Osteoblast (primary cell): ENCODE results near the gene GIMAP1. TPM values are rescaled to one million over a fixed set of nuclear protein-coding genes. Genes with fewer than 3 reads are reported as not detected.

Experiments
- DNase-seq: peaks from one replicate; pipeline ENCODE4 v3.0.0; 2011; ENCODE audit warnings: low spot score, mixed read lengths; ENCODE audit not compliant: insufficient read length; ENCODE audit errors: missing footprints
- H2AFZ ChIP-seq: 2 replicates; pipeline ENCODE4 v1.6.0; 2011; ENCODE audit warnings: mild to moderate bottlenecking, low read length
- H3K27ac ChIP-seq: 2 replicates; pipeline ENCODE4 v1.5.1; 2011; ENCODE audit warnings: mild to moderate bottlenecking, low read depth, low read length, moderate library complexity
- H3K27me3 ChIP-seq: 2 replicates; pipeline ENCODE4 v1.6.0; 2012; ENCODE audit warnings: mild to moderate bottlenecking, control low read depth, inconsistent platforms, low read length, moderate library complexity; ENCODE audit not compliant: insufficient read depth
- H3K36me3 ChIP-seq: 2 replicates; pipeline ENCODE4 v1.5.1; 2011; ENCODE audit warnings: mild to moderate bottlenecking, low read length, control low read depth, moderate library complexity; ENCODE audit not compliant: insufficient read depth
- H3K4me1 ChIP-seq: 2 replicates; pipeline ENCODE4 v1.5.1; 2011; ENCODE audit warnings: mild to moderate bottlenecking, low read length, control low read depth, moderate library complexity; ENCODE audit not compliant: insufficient read depth
- H3K4me2 ChIP-seq: 2 replicates; pipeline ENCODE4 v1.6.0; 2011; ENCODE audit warnings: mild to moderate bottlenecking, low read length; ENCODE audit not compliant: insufficient read depth
- H3K4me3 ChIP-seq: fragments of 200-600 bp; sonication (generic); 3 replicates; pipeline ENCODE4 v1.5.1; 2012; ENCODE audit warnings: mild to moderate bottlenecking, low read length, inconsistent platforms; ENCODE audit not compliant: insufficient read depth
- H3K79me2 ChIP-seq: 2 replicates; pipeline ENCODE4 v1.6.0; 2012; ENCODE audit warnings: mild to moderate bottlenecking, low read length, control low read depth, inconsistent platforms; ENCODE audit not compliant: insufficient read depth
- H3K9me3 ChIP-seq: 2 replicates; pipeline ENCODE4 v1.5.1; 2011; ENCODE audit warnings: low read depth, low read length, control low read depth
- H4K20me1 ChIP-seq: 2 replicates; pipeline ENCODE4 v1.6.0; 2012; ENCODE audit warnings: mild to moderate bottlenecking, low read length, control low read depth; ENCODE audit not compliant: insufficient read depth
- CTCF ChIP-seq: IDR thresholded peaks from 2 replicates; pipeline ENCODE4 v1.5.1; 2011; ENCODE audit warnings: mild to moderate bottlenecking, low read depth, low read length, moderate library complexity; ENCODE audit errors: extremely low read depth
- total RNA-seq: library from RNA; depleted of rRNA; stranded (reverse); fragments of >200 nt; gene quantifications from 2 replicates; pipeline ENCODE4 v1.2.3, GENCODE V29; 2012

The GIMAP1 gene
- total RNA-seq, 1 donor: not detected

- no peak overlapping the region for H3K4me2 ChIP-seq
- H3K4me3 ChIP-seq: no peak overlapping the region
- DNase-seq: no peak
- H2AFZ ChIP-seq: no peak overlapping the region
- H3K27ac ChIP-seq: no peak overlapping the region
- H3K79me2 ChIP-seq: no peaks in the 10 kb centered on the region
- no peak for TF ChIP-seq CTCF
- H3K9me3 ChIP-seq: no peaks in the 10 kb centered on the region
- no peaks in the 10 kb centered on the region for H3K27me3 ChIP-seq
- H3K36me3 ChIP-seq: no peaks in the 10 kb centered on the region
- H4K20me1 ChIP-seq: no peaks in the 10 kb centered on the region
- H3K4me1 ChIP-seq: no peaks in the 10 kb centered on the region
Measured at GRCh38 chr7:150719436-150719835, 3.0 kb downstream of the GIMAP1 start.

DNA sequence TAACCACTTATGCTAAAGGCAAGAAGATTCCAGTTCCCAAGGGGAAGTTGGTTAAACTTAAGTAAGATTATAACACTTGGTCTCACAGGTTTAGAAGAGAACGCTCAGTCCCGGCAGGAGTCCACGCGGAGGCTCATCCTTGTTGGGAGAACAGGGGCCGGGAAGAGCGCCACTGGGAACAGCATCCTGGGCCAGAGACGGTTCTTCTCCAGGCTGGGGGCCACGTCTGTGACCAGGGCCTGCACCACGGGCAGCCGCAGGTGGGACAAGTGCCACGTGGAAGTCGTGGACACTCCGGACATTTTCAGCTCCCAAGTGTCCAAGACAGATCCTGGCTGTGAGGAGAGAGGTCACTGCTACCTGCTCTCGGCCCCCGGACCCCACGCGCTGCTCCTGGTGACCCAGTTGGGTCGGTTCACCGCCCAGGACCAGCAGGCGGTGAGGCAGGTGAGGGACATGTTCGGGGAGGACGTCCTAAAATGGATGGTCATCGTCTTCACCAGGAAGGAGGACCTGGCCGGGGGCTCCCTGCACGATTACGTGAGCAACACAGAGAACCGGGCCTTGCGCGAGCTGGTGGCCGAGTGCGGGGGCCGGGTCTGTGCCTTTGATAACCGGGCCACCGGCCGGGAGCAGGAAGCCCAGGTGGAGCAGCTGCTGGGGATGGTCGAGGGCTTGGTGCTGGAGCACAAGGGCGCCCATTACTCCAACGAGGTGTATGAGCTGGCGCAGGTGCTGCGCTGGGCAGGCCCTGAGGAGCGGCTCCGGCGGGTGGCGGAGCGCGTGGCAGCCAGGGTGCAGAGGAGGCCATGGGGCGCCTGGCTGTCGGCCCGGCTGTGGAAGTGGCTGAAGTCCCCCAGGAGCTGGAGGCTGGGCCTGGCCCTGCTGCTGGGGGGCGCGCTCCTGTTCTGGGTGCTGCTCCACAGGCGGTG lies 3.8 kb downstream of the GIMAP1 start:
- Histone ChIP-seq H3K79me2 (no peaks in the 10 kb centered on the region), H3K4me2 (no peak overlapping the region), H3K36me3 (no peaks in the 10 kb centered on the region), H3K27ac (no peak overlapping the region), H3K4me3 (no peak overlapping the region), H3K4me1 (no peaks in the 10 kb centered on the region), H4K20me1 (no peaks in the 10 kb centered on the region), H2AFZ (no peak overlapping the region), H3K27me3 (no peaks in the 10 kb centered on the region), H3K9me3 (no peaks in the 10 kb centered on the region)
- DNase-seq: peak; percentile 52
- no peak for TF ChIP-seq CTCF

- Histone ChIP-seq H3K36me3 (no peaks in the 10 kb centered on the region), H3K9me3 (peaks cover 1% of the 10 kb centered on the region), H3K79me2 (no peaks in the 10 kb centered on the region), H3K27ac (no peak overlapping the region), H2AFZ (no peak overlapping the region), H3K27me3 (no peaks in the 10 kb centered on the region), H4K20me1 (no peaks in the 10 kb centered on the region), H3K4me3 (no peak overlapping the region), H3K4me2 (no peak overlapping the region), H3K4me1 (no peaks in the 10 kb centered on the region)
- no peak for DNase-seq
- TF ChIP-seq CTCF: no peak
Measured at GRCh38 chr7:150721970-150722373, 5.6 kb downstream of the GIMAP1 start.

DNA sequence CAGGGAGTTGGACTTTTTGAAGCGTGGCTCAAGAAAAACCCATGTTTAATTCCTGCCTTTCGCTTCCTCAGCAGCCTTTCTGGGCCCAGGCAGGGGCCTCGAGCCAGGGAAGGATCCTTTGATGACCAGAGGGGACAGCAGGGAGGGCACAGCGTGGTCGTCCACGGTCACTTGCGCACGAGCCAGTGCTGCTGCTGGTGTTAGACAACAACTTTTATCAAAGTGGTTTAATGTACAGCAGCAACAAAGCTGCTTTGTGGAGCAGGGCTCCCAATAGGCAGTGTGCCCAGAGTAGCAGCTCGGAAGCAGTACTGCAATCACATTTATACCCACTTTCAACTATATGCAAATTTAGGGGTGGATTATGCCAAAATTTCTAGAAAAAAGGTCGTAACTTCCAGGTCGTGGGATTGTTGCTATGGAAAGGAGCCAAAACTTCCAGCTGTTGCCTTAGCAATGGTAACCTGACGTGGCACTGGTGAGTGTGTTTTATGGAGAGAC lies 6.1 kb downstream of the GIMAP1 start:
- Histone ChIP-seq H3K4me1 (no peaks in the 10 kb centered on the region), H3K36me3 (no peaks in the 10 kb centered on the region), H3K27me3 (no peaks in the 10 kb centered on the region), H4K20me1 (no peaks in the 10 kb centered on the region), H3K4me3 (no peak overlapping the region), H3K79me2 (no peaks in the 10 kb centered on the region), H2AFZ (no peak overlapping the region), H3K27ac (no peak overlapping the region), H3K4me2 (no peak overlapping the region), H3K9me3 (peaks cover 1% of the 10 kb centered on the region)
- no peak for TF ChIP-seq CTCF
- DNase-seq: peak; percentile 35
